Retinal pigment epithelial cell (primary cell): ENCODE data around the gene CR1L.

Experiments used
- DNase-seq: peaks from one replicate; pipeline ENCODE4 v3.0.0-alpha.2; 2010; ENCODE audit warnings: low read depth
- H3K4me3 ChIP-seq: 2 replicates; pipeline ENCODE4 v1.5.1; 2011; ENCODE audit warnings: mild to moderate bottlenecking, low read length, control low read depth, moderate library complexity
- CTCF ChIP-seq: conservative IDR thresholded peaks from 2 replicates; pipeline ENCODE4 v1.5.1; 2011; ENCODE audit warnings: low read depth, low read length, control low read depth, inconsistent platforms

Gene CR1L

GRCh38 chr1:207644166-207644851, 624 bp upstream of the CR1L start:
- H3K4me3 ChIP-seq, result peak overlapping the region; percentile 31
- TF ChIP-seq CTCF, result no peak
- DNase-seq, result no peak

GRCh38 chr1:207645635-207646081, 725 bp downstream of the CR1L start:
- H3K4me3 ChIP-seq, result peak overlapping the region; percentile 64
- no peak for DNase-seq
- no peak for TF ChIP-seq CTCF

- no peak for DNase-seq
- H3K4me3 ChIP-seq, result no peak overlapping the region
- no peak for TF ChIP-seq CTCF
Observed at GRCh38 chr1:207646171-207646570, 1.2 kb downstream of the CR1L start.

- DNase-seq, result no peak
- H3K4me3 ChIP-seq, result no peak overlapping the region
- no peak for TF ChIP-seq CTCF
Observed at GRCh38 chr1:207646944-207647579, 2.1 kb downstream of the CR1L start.

- no peak for TF ChIP-seq CTCF
- H3K4me3 ChIP-seq, result no peak overlapping the region
- no peak for DNase-seq
Observed at GRCh38 chr1:207647671-207648333, 2.9 kb downstream of the CR1L start.

GRCh38 chr1:207648334-207649209, 3.6 kb downstream of the CR1L start:
- TF ChIP-seq CTCF, result no peak
- no peak for DNase-seq
- H3K4me3 ChIP-seq, result no peak overlapping the region
